HG02763 (cell line): ENCODE measurements around the gene URGCP.
A peak's percentile ranks its signal among the peaks of the same experiment; 100 is the strongest.
"Not testable (repeated sequence)": the region's sequence is repeated elsewhere in the genome, so short reads cannot be mapped to it uniquely, and the experiment has no call there.

ENCODE experiments used
- ATAC-seq: cut with Tn5 transposase; IDR thresholded peaks from one replicate; pipeline ENCODE4 v1.9.1; 2021; ENCODE audit warnings: mild to moderate bottlenecking, moderate library complexity; ENCODE audit not compliant: unreplicated experiment

Gene URGCP

DNA sequence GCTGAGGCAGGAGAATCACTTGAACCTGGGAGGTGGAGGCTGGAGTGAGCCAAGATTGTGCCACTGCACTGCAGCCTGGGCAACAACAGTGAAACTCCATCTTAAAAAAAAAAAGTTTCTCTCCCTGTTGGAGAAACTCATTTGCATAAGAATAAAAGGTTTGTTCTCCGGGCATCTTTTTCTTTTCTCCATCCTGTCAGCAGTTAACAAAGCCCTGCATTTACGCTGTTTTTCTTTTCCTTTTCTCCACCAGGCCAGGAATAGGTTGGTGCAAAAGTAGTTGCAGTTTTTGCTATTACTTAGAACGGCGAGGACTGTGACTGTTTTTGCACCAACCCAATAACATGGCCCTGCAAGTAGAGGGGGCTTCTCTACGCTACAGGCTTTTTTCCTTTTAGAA is 9.5 kb upstream of the URGCP start:
- ATAC-seq = no peak

DNA sequence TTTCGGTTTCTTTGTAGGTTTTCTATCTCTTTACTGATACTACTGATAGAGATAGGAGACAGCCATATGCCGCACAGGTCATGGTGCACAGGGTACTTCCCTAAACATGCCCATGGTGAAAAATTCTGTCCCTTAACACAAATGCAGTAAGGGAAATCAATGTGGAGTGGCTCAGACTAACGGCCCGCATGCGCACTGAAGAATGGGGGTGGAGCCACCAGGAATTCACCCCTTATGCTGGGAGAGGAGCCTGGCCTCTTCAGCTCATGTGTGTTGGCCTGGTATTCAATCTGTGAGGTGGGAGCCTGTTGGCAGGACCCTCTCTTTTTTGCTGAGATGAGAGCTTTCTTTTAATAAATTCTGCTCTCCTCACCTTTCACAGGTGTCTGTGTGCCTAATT is 8.4 kb upstream of the URGCP start:
- no peak for ATAC-seq

DNA sequence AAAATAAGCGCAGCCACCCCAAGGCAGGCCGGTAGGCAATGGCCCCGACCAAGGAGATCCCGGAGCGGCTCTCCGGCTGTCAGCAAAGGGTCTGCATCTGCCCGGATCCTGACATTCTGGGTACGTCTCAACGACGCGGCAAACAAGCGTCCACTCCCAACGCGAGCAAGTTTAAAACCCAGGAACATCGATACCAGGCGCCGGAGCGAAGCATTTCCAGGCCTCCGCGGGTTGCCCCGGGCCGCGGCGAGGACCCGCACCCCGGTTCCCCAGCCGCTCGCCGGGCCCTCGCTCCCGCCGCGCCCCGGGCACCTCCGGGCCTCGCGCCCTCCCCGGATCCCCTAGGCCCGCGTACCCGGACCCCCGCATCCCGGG is 453 bp downstream of the URGCP start:
- peak; percentile 16 for ATAC-seq

DNA sequence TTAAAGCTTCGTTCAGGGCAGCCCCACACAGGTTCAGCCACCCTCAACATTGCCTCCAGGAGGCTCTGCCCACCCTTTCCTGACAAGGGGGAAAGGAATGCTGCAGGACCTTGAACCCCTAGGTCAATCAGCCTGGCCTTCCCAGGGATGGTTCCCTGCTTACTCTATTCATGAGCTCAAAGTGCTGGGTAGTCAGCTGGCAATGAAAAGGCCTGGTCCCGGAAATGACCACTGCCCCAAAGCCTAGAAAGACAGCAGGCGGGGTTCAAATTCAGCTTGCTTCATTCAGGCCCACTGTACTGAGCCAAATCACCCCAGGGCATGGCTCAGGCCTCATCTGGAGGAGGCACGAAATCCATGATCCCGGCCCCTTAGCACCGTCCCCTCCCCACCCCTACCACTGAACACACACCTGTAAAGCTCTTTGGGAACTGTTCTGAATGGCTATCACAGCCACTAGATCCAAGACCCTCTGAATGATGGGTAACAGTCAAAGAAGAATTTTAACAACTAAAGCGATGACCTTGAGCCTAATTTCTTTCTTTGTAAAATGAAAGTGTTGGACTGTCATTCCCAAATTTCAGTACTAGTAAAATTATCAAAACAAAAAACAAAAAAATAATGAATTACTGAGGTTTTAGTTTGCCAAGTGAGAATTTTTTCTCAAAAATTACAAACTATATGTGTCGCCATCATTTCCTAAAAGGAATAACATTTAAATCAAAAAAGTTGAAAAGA is 1.0 kb downstream of the URGCP start:
- no peak for ATAC-seq

DNA sequence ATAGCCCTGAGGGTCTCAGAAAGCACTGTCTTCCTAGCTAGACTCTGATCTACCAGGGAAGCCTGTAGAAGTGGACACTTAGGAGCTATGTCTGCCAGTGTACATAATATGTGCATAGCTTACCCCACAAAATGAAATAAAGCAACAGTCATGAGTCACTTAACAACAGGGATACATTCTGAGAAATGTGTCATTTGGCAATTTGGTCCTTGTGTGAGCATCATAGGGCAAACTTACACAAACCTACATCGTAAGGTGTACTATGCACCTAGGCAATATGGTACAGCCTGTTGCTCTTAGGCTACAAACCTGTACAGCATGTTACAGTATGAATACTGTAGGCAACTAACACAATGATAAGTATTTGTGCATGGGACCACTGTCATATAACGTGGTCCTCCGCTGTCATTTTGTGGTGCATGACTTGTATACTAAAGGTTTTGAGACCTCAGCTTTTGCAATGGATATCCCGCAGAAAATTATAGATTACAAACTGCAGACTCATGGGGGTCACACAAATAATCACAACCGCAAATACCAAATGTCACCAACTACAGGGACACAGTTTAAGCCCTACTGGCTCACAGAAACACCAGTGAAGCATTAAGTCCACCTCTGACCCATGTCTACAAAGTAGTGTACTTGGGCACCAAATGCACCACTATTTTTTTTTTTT is 1.7 kb downstream of the URGCP start:
- ATAC-seq = no peak

DNA sequence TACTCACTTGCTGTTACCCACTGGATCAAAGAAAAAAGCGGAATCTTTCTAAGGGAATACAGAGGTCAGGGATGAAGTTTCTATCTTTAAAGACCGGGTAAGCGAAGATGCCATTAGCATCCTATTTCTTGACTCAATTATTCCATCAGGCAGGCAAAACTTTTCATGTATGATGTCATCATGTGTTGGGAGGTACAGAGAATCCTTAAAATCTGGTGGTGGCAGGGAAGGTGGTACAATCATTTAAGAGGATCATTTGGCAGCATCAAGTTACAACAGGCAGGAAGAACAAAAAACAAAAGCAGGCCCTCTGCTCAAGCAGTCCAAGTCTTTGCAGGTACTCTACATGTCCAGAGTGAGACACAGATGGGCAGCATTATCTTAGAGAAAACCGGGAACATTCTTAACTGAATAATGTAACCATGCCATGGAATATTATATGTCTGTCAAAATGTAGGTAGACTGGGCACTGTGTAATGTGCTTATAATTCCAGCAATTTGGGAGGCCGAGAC is 3.8 kb downstream of the URGCP start:
- no peak for ATAC-seq

DNA sequence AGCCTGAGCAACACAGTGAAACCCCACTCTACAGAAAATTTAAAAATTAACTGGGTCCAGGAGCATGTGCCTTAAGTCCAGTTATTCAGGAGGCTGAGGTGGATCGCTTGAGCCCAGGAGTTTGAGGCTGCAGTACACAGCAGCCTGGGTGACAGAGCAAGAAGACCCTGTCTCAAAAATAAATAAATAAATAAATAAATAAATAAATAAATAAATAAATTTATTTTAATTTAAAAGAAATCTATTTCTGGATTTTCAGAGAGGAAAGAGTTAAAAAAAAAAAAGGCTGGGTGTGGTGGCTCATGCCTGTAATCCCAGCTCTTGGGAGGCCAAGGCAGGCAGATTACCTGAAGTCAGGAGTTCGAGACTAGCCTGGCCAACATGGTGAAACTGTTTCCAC is 7.8 kb downstream of the URGCP start:
- not testable (repeated sequence) for ATAC-seq

DNA sequence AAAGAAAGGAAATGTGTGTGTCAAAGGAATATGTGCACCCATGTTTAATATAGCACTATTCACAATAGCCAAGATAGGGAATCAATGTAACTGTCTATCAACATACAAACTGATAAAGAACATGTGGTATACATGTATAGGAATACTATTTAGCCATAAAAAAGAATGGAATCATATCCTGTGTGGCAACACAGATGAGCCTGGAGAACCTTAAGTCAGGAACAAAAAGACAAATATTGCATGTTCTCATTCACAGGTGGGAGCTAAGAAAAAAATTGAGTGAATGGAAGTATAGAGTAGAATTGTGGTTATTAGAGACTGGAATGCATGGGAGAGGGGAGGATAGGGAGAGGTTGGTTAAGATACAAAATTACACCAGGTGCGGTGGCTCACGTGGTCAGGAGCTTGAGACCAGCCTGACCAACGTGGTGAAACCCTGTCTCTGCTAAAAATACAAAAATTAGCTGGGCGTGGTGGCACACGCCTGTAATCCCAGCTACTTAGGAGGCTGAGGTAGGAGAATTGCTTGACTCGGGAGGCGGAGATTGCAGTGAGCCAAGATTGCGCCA is 10.5 kb downstream of the URGCP start:
- no peak for ATAC-seq

DNA sequence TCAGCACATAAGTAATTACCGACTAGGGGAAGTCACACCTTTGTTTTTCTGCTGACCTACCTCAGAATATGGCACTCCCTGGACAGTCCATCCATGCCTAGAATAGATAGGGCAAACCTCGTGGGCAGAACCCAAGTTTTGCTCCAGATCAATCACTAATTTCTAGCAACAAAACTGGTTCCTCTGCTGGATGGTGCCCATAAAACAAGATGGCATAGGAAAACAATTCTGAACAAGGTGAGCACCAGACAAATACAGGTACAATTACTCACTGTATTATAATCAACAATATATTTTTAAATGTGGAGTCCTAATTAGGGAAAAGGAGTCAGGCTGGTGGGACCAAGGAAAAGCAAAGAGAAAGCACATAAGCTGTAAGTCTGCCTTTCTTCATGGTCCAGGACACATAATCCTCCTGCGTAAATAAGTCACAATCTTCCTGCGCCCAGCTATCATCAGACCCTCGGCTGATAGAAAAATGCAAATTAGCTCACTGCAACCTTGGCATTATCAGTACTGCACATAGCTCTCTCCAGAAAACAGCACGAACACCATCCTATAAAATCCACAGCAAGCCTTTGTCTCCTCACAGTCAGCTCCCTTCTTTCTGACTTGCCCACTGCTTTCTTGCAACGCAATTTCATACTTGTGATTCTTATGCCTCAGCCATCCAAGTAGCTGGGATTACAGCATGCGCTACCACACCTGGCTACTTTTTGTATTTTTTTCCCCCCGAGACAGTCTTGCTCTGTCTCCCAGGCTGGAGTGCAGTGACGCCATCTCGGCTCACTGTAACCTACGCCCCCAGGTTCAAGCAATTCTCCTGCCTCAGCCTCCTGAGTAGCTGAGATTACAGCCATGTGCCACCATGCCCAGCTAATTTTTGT is 15.1 kb downstream of the URGCP start:
- ATAC-seq = no peak

DNA sequence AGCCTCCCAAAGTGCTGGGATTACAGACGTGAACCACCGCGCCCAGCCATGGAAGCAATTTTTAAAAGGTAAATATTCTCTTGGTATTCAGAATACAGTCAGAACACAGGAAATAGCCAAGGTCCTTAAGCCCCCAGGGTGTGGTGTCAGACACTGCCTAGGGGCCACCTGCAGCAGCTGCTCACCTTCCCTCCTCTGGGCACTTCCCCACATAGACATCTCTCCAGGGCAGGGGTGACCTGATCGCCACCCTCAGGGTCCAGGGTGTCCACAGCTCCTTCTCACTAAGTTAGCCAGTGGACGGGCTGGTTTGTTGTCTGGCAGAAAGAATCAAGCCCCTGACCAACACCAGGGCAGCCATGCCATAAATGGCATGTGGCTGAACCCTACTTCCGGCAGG is 15.9 kb downstream of the URGCP start:
- no peak for ATAC-seq

DNA sequence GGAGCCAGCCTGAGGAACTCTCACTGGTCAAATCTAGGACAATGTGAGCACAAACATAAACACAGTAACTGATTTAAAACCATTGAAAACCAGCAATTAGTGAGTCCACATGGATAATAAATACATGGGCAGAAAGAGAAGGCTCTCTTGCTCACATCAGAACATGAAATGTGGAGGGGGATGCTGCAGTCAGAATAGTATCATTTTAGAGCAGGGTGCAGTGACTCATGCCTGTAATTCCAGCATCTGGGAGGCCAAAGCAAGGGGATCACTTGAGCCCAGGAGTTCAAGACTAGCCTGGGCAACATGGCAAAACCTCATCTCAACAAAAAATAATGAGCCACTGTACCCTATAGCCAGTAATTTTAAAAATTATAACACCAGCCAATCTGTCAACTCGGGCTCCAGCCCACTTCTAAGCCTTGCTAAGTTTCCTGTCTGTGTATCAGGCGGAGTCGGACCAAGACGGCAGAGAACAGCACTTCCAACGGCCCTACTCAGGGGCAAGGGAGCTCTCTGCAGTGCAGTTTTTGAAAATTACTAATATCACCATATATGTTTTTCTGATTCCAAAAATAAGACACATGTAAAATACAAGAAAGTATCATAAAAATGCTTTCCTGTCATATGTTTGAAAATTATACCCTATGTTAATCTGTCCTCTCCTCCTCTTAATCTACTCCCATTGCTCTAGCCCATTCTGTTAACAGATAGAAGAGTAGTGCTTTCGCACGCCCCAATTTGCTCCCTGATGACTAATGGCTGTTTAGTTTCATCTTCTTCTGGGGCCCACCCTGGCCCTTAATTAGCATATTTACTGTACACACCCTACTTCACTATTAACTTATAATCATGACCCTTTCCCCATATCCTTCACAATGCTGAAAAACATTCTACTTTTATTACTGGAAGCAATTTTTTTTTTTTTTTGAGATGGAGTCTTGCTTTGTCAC is 17.1 kb downstream of the URGCP start:
- ATAC-seq = no peak

DNA sequence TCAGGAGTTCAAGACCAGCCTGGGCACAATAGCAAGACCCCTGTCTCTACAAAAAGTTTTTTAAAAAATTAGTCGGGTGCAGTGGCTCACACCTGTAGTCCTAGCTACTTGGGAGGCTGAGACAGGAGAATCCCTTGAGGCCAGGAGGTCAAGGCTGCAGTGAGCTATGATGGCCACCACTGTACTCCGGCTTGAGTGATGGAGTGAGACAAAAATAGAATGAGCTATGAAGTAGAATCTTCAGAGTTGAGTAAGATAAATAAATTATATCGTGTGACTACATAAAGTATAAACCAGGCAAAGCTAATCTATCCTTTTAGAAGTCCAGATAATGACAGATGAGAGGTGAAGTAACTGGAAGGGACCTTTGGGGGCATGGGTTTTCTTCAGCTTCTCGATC is 21.8 kb downstream of the URGCP start:
- ATAC-seq = no peak

DNA sequence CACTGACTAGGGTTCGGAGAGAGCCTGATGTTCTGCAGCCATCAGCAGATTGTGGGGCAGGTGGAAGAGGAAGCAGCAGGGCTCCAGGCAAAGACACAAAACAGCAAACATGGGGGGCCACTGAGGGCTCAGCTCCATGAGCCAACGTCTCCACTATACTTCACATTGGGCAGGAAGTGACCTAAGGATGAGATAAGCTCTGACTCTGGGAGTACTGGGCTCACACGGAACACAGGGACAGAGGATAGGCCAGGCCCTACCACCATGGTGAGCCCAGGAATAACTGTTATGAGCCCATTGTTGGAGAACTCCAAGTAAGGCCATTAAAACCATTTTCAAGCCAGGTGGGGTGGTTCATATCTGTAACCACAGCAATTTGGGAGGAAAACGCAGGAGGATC is 22.2 kb downstream of the URGCP start:
- ATAC-seq = no peak

DNA sequence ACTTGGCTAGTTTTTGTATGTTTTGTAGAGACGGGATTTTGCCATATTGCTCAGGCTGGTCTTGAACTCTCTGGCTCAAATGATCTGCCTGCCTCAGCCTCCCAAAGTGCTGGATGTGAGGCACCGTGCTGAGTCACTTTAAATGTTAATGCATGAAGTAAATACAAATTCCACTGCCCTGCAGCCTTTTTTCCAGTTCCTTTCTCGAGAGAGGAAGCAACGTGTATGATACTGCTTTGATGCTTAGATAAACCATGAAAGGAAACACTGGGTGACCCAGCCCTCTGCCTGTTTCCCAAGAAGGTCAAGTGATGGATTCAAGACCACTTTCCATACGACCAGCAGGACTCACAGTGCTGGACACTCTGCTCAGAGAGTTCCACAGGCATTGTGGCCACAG is 25.8 kb downstream of the URGCP start:
- ATAC-seq = no peak

DNA sequence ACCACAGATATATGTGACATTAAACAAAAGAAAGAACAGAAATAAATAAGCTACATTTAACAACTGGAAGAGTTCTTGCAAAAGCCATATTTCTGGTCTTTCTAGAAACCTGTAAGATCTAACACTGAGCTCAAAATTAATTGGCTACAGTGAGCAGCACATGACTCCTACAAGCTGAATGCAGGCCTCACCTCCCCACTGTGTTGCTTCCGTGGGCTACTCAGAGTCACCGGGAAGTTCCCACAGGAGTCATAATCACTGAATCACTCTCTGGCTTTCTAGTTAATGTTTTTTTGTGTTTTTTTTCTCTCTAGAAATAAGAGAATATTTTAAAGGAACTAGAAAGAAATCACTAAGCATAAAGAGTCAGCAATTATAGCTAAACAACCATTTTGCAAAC is 26.9 kb downstream of the URGCP start:
- ATAC-seq = no peak

DNA sequence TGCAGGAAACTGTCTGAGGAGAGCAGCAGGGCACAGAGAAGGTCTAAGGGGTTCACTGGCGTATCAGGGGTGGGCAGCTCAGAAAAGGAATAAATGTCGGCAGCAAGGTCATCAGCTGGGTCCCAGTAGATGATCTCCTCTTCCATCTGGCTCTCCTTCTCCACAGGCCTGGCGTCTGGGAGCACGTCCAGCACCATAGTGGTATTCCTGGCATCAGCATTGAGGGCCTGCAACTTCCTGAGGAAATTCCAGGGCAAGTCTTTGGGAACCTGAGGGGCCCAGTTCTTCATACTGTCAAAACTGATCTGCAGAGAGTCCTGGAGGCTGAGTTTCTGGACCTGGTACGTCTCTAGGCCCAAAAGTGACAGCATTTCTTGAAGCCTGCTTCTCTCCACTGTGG is 27.5 kb downstream of the URGCP start:
- no peak for ATAC-seq

DNA sequence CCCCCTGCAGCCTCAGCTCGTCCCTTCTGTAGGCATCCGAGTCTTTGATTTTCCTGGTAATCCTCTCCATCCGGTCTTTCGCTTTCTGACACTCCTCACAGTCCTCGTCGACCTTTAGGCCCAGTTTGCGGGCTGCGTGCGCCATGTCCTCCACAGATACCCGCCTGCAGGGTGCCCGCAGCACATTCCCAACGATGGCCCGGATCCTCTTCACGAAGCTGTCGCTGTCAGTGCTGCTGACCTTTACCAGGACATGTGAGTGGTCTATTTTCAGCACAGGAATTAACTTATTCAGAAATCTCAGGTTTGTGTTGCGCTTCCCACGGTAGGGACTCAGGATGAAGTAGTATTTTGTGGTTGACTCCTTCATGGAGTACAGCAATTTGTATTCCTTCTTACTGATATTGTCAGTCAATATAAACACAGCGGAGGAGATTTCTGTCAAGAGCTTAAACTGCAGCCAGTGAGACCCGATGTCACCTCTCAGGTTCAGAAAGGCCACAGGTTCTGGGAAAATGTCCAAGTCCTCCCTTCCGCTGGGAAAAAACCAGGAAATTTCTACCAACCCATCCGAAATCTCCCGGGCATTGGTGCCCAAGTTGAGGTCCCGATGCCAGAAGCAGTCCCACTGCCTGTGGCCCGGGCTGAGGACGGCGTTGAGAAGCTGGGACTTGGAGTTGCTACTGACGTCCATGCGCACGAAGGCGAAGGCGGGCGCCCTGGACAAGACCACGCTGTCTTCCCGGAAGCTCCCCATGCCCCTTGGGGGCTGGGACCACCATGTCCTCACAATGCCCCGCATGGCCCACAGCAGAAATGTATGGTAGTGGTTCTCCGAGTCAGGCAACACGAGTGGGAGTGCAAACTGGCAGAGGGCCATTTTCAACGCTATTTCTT is 28.2 kb downstream of the URGCP start:
- no peak for ATAC-seq

DNA sequence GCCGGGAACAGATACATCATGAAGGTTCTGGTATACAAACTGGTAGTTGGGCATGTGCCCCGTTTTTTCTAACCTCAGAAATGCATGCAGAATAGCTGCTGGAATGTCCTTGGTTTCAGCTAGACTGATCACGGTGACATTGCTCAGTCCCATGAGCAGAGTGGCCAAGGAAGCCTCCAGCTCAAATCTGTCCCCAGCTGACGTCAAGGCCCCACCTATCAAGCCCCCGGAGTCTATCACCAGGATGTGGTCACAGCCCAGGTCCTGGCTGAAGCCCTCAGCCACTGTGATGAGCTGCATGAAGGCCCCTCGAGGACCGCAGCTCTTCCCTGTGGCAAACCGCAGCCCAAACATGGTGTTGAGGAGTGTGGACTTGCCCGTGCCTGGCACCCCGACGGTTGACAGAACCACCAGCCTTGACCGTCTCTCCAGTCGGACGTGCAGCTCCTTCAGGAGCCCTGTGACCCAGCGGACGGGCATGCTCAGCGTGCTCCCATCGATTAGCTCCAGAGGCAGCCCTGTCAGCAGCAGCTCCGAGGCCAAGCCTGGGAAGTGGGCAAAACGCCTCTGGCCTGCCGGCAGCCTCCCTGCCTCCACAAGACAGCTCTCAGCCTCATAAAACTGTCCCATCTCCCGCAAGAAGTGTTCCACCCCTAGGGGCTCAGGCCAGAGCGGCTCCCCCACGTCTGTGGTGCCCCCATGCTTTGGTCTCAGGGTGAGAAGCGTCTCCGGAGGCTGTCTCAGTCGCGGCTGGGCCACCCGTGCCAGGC is 29.2 kb downstream of the URGCP start:
- ATAC-seq = no peak
